Upper lobe of left lung (tissue), 4 donors: Measurements from ENCODE around the gene KRTAP5-11.
"Not testable (repeated sequence)": the region's sequence is repeated elsewhere in the genome, so short reads cannot be mapped to it uniquely, and the experiment has no call there.

Experiments
- POLR2A ChIP-seq, 4 donors: fragments of 450-650 bp; IDR thresholded peaks; one replicate each; pipeline ENCODE4 v1.5.1; 2016 to 2017; ENCODE audit warnings: antibody characterized with exemption in 4 of 4, mild to moderate bottlenecking in 2 of 4
- TF ChIP-seq, protein P1 (sequence below), 6 experiments: fragments of 450-650 bp in 4 of 6; fragments of 200-600 bp in 2 of 6; sonication (generic) in 2 of 6; IDR thresholded peaks; one replicate each; pipeline ENCODE4 v1.5.1; 2016 to 2019; ENCODE audit warnings: antibody characterized with exemption in 6 of 6

DNA sequence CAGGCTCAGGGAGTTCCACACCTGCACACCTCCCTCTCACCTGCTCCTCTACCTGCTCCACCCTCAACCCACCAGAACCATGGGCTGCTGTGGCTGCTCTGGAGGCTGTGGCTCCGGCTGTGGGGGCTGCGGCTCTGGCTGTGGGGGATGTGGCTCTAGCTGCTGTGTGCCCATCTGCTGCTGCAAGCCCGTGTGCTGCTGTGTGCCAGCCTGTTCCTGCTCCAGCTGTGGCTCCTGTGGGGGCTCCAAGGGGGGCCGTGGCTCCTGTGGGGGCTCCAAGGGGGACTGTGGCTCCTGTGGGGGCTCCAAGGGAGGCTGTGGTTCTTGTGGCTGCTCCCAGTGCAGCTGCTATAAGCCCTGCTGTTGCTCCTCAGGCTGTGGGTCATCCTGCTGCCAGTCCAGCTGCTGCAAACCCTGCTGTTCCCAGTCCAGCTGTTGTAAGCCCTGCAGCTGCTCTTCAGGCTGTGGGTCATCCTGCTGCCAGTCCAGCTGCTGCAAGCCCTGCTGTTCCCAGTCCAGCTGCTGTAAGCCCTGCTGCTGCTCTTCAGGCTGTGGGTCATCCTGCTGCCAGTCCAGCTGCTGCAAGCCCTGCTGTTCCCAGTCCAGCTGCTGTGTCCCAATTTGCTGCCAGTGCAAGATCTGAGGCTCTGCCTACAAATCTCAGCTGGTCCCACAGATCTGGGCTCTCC is 44.6 kb downstream of the KRTAP5-11 start, which contains the start of gene KRTAP5-8:
- not testable (repeated sequence) for TF ChIP-seq POLR2A (IDR thresholded peaks at IDR 0.05)
- TF ChIP-seq, protein P1, sequence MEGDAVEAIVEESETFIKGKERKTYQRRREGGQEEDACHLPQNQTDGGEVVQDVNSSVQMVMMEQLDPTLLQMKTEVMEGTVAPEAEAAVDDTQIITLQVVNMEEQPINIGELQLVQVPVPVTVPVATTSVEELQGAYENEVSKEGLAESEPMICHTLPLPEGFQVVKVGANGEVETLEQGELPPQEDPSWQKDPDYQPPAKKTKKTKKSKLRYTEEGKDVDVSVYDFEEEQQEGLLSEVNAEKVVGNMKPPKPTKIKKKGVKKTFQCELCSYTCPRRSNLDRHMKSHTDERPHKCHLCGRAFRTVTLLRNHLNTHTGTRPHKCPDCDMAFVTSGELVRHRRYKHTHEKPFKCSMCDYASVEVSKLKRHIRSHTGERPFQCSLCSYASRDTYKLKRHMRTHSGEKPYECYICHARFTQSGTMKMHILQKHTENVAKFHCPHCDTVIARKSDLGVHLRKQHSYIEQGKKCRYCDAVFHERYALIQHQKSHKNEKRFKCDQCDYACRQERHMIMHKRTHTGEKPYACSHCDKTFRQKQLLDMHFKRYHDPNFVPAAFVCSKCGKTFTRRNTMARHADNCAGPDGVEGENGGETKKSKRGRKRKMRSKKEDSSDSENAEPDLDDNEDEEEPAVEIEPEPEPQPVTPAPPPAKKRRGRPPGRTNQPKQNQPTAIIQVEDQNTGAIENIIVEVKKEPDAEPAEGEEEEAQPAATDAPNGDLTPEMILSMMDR (IDR thresholded peaks at IDR 0.05) = not testable (repeated sequence)
